Liver (tissue), 9 donors: ENCODE results near the gene ARHGAP6. TPM values are rescaled to one million over a fixed set of nuclear protein-coding genes. Genes with fewer than 3 reads are reported as not detected.
"Not testable (repeated sequence)": the region's sequence is repeated elsewhere in the genome, so short reads cannot be mapped to it uniquely, and the experiment has no call there.

ENCODE experiments used
- DNase-seq: peaks from one replicate; pipeline ENCODE4 v3.0.0-alpha.2; 2017; ENCODE audit warnings: low spot score
- H3K27ac ChIP-seq, 2 donors: one replicate each; pipeline ENCODE4 v1.7.0; 2013; ENCODE audit warnings: inconsistent platforms in 2 of 2, low read length in 2 of 2, control low read depth in 1 of 2, low read depth in 1 of 2, mild to moderate bottlenecking in 1 of 2
- H3K27me3 ChIP-seq, 4 donors: one replicate each; pipeline versions ENCODE4 v1.6.1 to v1.7.0; 2013; ENCODE audit warnings: low read length in 3 of 4, inconsistent platforms in 1 of 4, mild to moderate bottlenecking in 1 of 4, moderate library complexity in 1 of 4; ENCODE audit not compliant: control insufficient read depth in 4 of 4, insufficient read depth in 4 of 4
- H3K36me3 ChIP-seq, 4 donors: one replicate each; pipeline versions ENCODE4 v1.6.1 to v1.7.0; 2013; ENCODE audit warnings: low read length in 3 of 4, mild to moderate bottlenecking in 3 of 4, low read depth in 1 of 4, moderate library complexity in 1 of 4; ENCODE audit not compliant: control insufficient read depth in 4 of 4, insufficient read depth in 3 of 4
- H3K4me1 ChIP-seq, 4 donors: one replicate each; pipeline versions ENCODE4 v1.6.1 to v1.7.0; 2013; ENCODE audit warnings: low read length in 3 of 4, mild to moderate bottlenecking in 3 of 4, moderate library complexity in 1 of 4; ENCODE audit not compliant: control insufficient read depth in 4 of 4, insufficient read depth in 4 of 4
- H3K4me3 ChIP-seq, 3 donors: one replicate each; pipeline versions ENCODE4 v1.6.1 to v1.7.0; 2013; ENCODE audit warnings: low read length in 3 of 3, control low read depth in 1 of 3, low read depth in 1 of 3, mild to moderate bottlenecking in 1 of 3
- H3K9ac ChIP-seq, 2 donors: one replicate each; pipeline ENCODE4 v1.7.0; 2013; ENCODE audit warnings: low read length in 2 of 2, mild to moderate bottlenecking in 2 of 2, moderate library complexity in 2 of 2, control low read depth in 1 of 2, low read depth in 1 of 2
- H3K9me3 ChIP-seq, 4 donors: one replicate each; pipeline versions ENCODE4 v1.6.1 to v1.7.0; 2013; ENCODE audit warnings: low read length in 3 of 4; ENCODE audit not compliant: control insufficient read depth in 4 of 4
- ATF3 ChIP-seq: IDR thresholded peaks from 2 replicates; pipeline ENCODE4 v1.6.1; 2016; ENCODE audit warnings: antibody characterized with exemption
- EGR1 ChIP-seq, 2 donors: IDR thresholded peaks; 2 replicates each; pipeline ENCODE4 v1.6.1; 2016 to 2018; ENCODE audit warnings: antibody characterized with exemption in 2 of 2, low read depth in 2 of 2
- FOXA1 ChIP-seq: IDR thresholded peaks from 2 replicates; pipeline ENCODE4 v1.6.1; 2016; ENCODE audit warnings: antibody characterized with exemption
- FOXA2 ChIP-seq: IDR thresholded peaks from 2 replicates; pipeline ENCODE4 v1.6.1; 2016; ENCODE audit warnings: antibody characterized with exemption
- GABPA ChIP-seq, 2 donors: IDR thresholded peaks in 1 of 2; conservative IDR thresholded peaks in 1 of 2; 2 replicates each; pipeline ENCODE4 v1.6.1; 2016; ENCODE audit warnings: antibody characterized with exemption in 2 of 2, mild to moderate bottlenecking in 1 of 2, moderate library complexity in 1 of 2
- HNF4A ChIP-seq, 2 donors: conservative IDR thresholded peaks; 2 replicates each; pipeline ENCODE4 v1.6.1; 2016; ENCODE audit warnings: antibody characterized with exemption in 2 of 2, mild to moderate bottlenecking in 2 of 2
- HNF4G ChIP-seq: IDR thresholded peaks from 2 replicates; pipeline ENCODE4 v1.6.1; 2016; ENCODE audit warnings: antibody characterized with exemption
- JUND ChIP-seq, 2 donors: IDR thresholded peaks; 2 replicates each; pipeline ENCODE4 v1.6.1; 2016; ENCODE audit warnings: antibody characterized with exemption in 2 of 2
- MAX ChIP-seq: IDR thresholded peaks from 2 replicates; pipeline ENCODE4 v1.6.1; 2016; ENCODE audit warnings: antibody characterized with exemption
- NR2F2 ChIP-seq: IDR thresholded peaks from 2 replicates; pipeline ENCODE4 v1.6.1; 2016; ENCODE audit warnings: antibody characterized with exemption
- RAD21 ChIP-seq, 2 donors: IDR thresholded peaks; 2 replicates each; pipeline ENCODE4 v1.6.1; 2016; ENCODE audit warnings: antibody characterized with exemption in 2 of 2, mild to moderate bottlenecking in 2 of 2
- REST ChIP-seq: IDR thresholded peaks from 2 replicates; pipeline ENCODE4 v1.6.1; 2016; ENCODE audit warnings: antibody characterized with exemption, mild to moderate bottlenecking
- RXRA ChIP-seq, 2 donors: IDR thresholded peaks; 2 replicates each; pipeline ENCODE4 v1.6.1; 2017 to 2018; ENCODE audit warnings: antibody characterized with exemption in 2 of 2, mild to moderate bottlenecking in 1 of 2
- SP1 ChIP-seq: IDR thresholded peaks from 2 replicates; pipeline ENCODE4 v1.6.1; 2018; ENCODE audit warnings: antibody characterized with exemption, mild to moderate bottlenecking
- TAF1 ChIP-seq: conservative IDR thresholded peaks from 2 replicates; pipeline ENCODE4 v1.6.1; 2016; ENCODE audit warnings: antibody characterized with exemption, mild to moderate bottlenecking
- YY1 ChIP-seq: IDR thresholded peaks from 2 replicates; pipeline ENCODE4 v1.6.1; 2016; ENCODE audit warnings: antibody characterized with exemption, mild to moderate bottlenecking
- WGBS: extraction: QIAGEN DNeasy Blood & Tissue Kit; methylation state at CpG from one replicate; pipeline ENCODE4 v1.1.7; 2013; 5-methylcytosine and 5-hydroxymethylcytosine counted together
- polyA plus RNA-seq, 2 donors: library from polyadenylated mRNA; stranded (reverse) in 1 of 2; unstranded in 1 of 2; fragments of 200-250 nt in 1 of 2; fragments of >200 nt in 1 of 2; fragmentation: Nextera tagmentation in 1 of 2; extraction: Ambion mirVana in 1 of 2; gene quantifications; one replicate each; pipeline versions ENCODE4 v1.2.1 to v1.2.3, GENCODE V29; 2013 to 2015
- total RNA-seq, 2 donors: library from RNA; depleted of rRNA; stranded (reverse); fragments of >200 nt; gene quantifications; one replicate each; pipeline ENCODE4 v1.2.3, GENCODE V29; 2014
- TF ChIP-seq, protein P1 (sequence below): IDR thresholded peaks from 2 replicates; pipeline ENCODE4 v1.6.1; 2016; ENCODE audit warnings: antibody characterized with exemption
- donor health status: healthy.
- donor health status: healthy.
- donor health status: healthy.
- donor health status: healthy.
- donor health status: healthy.

The ARHGAP6 gene
- total and polyA plus RNA-seq, 4 donors: 0.10 to 2.2 (median 0.65) TPM

DNA sequence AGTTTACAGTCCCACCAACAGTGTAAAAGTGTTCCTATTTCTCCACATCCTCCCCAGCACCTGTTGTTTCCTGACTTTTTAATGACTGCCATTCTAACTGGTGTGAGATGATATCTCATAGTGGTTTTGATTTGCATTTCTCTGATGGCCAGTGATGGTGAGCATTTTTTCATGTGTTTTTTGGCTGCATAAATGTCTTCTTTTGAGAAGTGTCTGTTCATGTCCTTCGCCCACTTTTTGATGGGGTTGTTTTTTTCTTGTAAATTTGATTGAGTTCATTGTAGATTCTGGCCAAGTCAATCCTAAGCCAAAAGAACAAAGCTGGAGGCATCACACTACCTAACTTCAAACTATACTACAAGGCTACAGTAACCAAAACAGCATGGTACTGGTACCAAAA lies 146.5 kb downstream of the ARHGAP6 start:
- not testable (repeated sequence) for H3K36me3 ChIP-seq, H3K9ac ChIP-seq, DNase-seq, H3K27ac ChIP-seq, H3K4me1 ChIP-seq, H3K27me3 ChIP-seq, H3K4me3 ChIP-seq, H3K9me3 ChIP-seq
- 100% methylated on average over 1 of the region's 1 CpG for WGBS

DNA sequence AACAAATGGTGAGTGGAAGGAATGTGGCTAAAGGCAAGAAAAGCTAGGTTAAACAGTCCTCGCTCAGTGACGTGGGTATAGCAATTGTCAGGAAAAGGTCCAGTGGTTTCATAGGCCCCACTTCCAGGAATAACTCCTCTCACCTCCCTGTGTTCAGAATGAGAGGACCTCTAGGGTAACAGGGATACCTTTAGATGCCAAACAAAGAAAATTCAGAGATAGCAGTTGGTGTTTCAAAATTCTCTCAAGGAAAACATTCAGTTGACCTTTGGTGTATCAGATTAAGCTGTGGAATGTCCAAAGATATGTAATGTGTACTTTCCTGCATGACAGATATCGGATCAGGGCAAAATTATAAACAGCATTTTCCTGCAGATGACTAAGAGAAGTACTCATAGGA lies 155.9 kb downstream of the ARHGAP6 start:
- 65% methylated on average over 3 of the region's 3 CpGs for WGBS

More for the DNA sequence above, 155.9 kb downstream of the ARHGAP6 start:
- no peaks in the 10 kb centered on the region for H3K36me3 ChIP-seq
- no peak for DNase-seq
- no peak overlapping the region for H3K27ac ChIP-seq
- H3K9me3 ChIP-seq: no peaks in the 10 kb centered on the region
- no peak for TF ChIP-seq SP1
- no peak for TF ChIP-seq TAF1
- TF ChIP-seq MAX: no peak
- no peak for TF ChIP-seq ATF3
- no peak for TF ChIP-seq EGR1 (IDR thresholded peaks at IDR 0.05; ENCODE audit: low read depth in 2 of 2)
- no peak for TF ChIP-seq RAD21 (IDR thresholded peaks at IDR 0.05)
- no peak for TF ChIP-seq RXRA (IDR thresholded peaks at IDR 0.05)
- no peak for TF ChIP-seq JUND (IDR thresholded peaks at IDR 0.05)
- no peak for TF ChIP-seq REST
- TF ChIP-seq FOXA1: no peak
- no peak for TF ChIP-seq HNF4A (conservative IDR thresholded peaks at IDR 0.05)
- TF ChIP-seq HNF4G: no peak
- no peak for TF ChIP-seq NR2F2
- TF ChIP-seq FOXA2: no peak
- no peak for TF ChIP-seq YY1
- TF ChIP-seq GABPA (IDR thresholded peaks at IDR 0.05 in 1 of 2, conservative IDR thresholded peaks at IDR 0.05 in 1 of 2): no peak
- TF ChIP-seq, protein P1, sequence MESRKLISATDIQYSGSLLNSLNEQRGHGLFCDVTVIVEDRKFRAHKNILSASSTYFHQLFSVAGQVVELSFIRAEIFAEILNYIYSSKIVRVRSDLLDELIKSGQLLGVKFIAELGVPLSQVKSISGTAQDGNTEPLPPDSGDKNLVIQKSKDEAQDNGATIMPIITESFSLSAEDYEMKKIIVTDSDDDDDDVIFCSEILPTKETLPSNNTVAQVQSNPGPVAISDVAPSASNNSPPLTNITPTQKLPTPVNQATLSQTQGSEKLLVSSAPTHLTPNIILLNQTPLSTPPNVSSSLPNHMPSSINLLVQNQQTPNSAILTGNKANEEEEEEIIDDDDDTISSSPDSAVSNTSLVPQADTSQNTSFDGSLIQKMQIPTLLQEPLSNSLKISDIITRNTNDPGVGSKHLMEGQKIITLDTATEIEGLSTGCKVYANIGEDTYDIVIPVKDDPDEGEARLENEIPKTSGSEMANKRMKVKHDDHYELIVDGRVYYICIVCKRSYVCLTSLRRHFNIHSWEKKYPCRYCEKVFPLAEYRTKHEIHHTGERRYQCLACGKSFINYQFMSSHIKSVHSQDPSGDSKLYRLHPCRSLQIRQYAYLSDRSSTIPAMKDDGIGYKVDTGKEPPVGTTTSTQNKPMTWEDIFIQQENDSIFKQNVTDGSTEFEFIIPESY: no peak
- no peak overlapping the region for H3K4me3 ChIP-seq
- no peaks in the 10 kb centered on the region for H3K27me3 ChIP-seq
- H3K4me1 ChIP-seq: no peaks in the 10 kb centered on the region
- H3K9ac ChIP-seq: no peak overlapping the region
